Stimulated activated CD8-positive, alpha-beta memory T cell treated with anti-CD3 and anti-CD28 coated beads, Interleukin-4, amount 100 ng/mL, for 4 hours (primary cell): ENCODE data around the gene SNX6.
"Not testable (repeated sequence)": the region's sequence is repeated elsewhere in the genome, so short reads cannot be mapped to it uniquely, and the experiment has no call there.

Source experiments
- DNase-seq, 2 donors: peaks; one replicate each; pipeline ENCODE4 v3.0.0-alpha.2; 2020; ENCODE audit warnings: low read depth in 2 of 2, low spot score in 1 of 2

Gene SNX6

DNA sequence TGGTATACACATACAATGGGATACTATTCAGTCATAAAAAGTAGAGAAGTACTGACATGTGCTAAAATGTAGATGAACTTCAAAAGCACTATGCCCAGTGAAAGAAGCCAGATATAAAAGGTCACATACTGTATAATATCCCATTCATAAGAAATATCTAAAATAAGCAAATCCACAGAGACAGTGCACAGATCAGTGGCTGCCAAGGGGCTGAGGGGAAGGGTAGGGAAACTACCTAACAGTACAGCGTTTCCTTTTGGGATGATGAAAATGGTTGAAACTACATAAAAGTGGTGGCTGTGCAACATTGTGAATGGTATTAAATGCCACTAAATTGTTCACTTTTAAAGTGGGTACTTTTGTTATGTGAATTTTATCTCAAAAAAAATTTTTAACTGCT is 102.4 kb downstream of the SNX6 start:
- no peak for DNase-seq

- DNase-seq: not testable (repeated sequence)
These were observed 105.7 kb downstream of the SNX6 start for GRCh38 chr14:34524216-34524615.

DNA sequence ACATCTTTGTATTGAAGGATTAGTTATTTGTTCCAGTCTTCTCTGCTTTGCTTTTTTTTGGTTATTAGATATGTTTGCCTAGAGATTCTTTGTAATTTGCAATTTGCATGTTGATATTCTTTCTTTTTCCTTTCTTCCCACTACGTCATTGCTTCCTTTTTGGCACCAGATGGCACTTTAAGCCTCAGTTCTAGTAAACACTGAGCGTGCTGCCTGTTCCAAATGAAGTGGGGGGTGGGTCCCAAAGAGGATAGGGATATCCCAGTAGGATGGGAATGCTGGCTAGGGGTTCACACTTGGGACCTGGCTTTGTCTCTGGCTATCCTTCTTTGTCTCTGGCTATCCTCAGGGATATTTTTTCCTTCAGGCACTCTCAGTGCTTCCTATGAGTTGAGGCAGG is 107.5 kb downstream of the SNX6 start:
- DNase-seq: no peak

DNA sequence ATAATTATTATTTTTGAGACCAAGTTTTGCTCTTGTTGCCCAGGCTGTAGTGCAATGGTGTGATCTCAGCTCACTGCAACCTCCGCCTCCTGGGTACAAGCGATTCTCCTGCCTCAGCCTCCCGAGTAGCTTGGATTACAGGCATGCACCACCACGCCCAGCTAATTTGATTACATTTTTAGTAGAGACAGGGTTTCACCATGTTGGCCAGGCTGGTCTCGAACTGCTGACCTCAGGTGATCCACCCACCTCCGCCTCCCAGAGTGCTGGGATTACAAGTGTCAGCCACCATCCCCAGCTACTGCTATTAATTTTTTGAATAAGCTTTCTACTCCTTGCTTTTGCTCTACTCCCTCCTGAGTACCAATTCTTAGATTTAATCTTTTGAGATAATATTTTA is 108.9 kb downstream of the SNX6 start:
- not testable (repeated sequence) for DNase-seq

GRCh38 chr14:34520304-34520970 is 109.5 kb downstream of the SNX6 start:
- not testable (repeated sequence) for DNase-seq
